OCI-LY3 (cell line): ENCODE data around the gene VWC2.

Source experiments
- H2AFZ ChIP-seq: fragments of 200-600, 300-600 bp; shearing (Covaris generic); 2 replicates; pipeline ENCODE4 v1.6.0; 2014; ENCODE audit warnings: antibody characterized with exemption, low read depth, low read length
- H3K27ac ChIP-seq: fragments of 200-600, 300-600 bp; sonication (generic); 2 replicates; pipeline ENCODE4 v1.5.1; 2014; ENCODE audit warnings: mild to moderate bottlenecking, low read length, moderate library complexity, mixed read lengths
- H3K27me3 ChIP-seq: fragments of 200-600, 300-600 bp; sonication (generic); 2 replicates; pipeline ENCODE4 v1.6.1; 2014; ENCODE audit warnings: low read depth, low read length, mixed read lengths
- H3K36me3 ChIP-seq: fragments of 200-600, 300-600 bp; sonication (generic); replicated peaks from 2 replicates; pipeline ENCODE3; 2014; ENCODE audit warnings: low read depth, low read length, mixed read lengths
- H3K4me1 ChIP-seq: fragments of 300-600, 200-600 bp; sonication (generic); 2 replicates; pipeline ENCODE4 v1.6.1; 2014; ENCODE audit warnings: low read length, mixed read lengths
- H3K4me2 ChIP-seq: fragments of 200-600, 300-600 bp; sonication (generic); 2 replicates; pipeline ENCODE4 v1.6.1; 2014; ENCODE audit warnings: low read length, mixed read lengths
- H3K4me3 ChIP-seq: fragments of 300-600, 200-600 bp; sonication (generic); 2 replicates; pipeline ENCODE4 v1.5.1; 2014; ENCODE audit warnings: antibody characterized with exemption, mild to moderate bottlenecking, low read length, moderate library complexity
- H3K79me2 ChIP-seq: fragments of 300-600, 200-600 bp; shearing (Covaris generic); 2 replicates; pipeline ENCODE4 v1.6.1; 2014; ENCODE audit warnings: mild to moderate bottlenecking, low read length, mixed read lengths
- H3K9ac ChIP-seq: fragments of 300-600, 200-600 bp; shearing (Covaris generic); 2 replicates; pipeline ENCODE4 v1.6.0; 2014; ENCODE audit warnings: mild to moderate bottlenecking, low read length, moderate library complexity
- H3K9me3 ChIP-seq: fragments of 200-600, 300-600 bp; shearing (Covaris generic); 2 replicates; pipeline ENCODE4 v1.6.1; 2014; ENCODE audit warnings: low read length, mixed read lengths; ENCODE audit not compliant: insufficient read depth
- H4K20me1 ChIP-seq: fragments of 200-600, 300-600 bp; sonication (generic); 2 replicates; pipeline ENCODE4 v1.6.1; 2016; ENCODE audit warnings: low read length, mixed read lengths; ENCODE audit not compliant: insufficient read depth
- EZH2phosphoT487 ChIP-seq: fragments of 200-600 bp; shearing (Covaris generic); IDR thresholded peaks from 2 replicates; pipeline ENCODE4 v1.6.1; 2018; ENCODE audit warnings: antibody characterized with exemption, mixed run types, low read depth
- TF ChIP-seq, protein P1 (sequence below): fragments of 200-600, 300-600 bp; sonication (generic); IDR thresholded peaks from 2 replicates; pipeline ENCODE4 v1.5.1; 2014; ENCODE audit warnings: antibody characterized with exemption, low read length, low read depth

The VWC2 gene

DNA sequence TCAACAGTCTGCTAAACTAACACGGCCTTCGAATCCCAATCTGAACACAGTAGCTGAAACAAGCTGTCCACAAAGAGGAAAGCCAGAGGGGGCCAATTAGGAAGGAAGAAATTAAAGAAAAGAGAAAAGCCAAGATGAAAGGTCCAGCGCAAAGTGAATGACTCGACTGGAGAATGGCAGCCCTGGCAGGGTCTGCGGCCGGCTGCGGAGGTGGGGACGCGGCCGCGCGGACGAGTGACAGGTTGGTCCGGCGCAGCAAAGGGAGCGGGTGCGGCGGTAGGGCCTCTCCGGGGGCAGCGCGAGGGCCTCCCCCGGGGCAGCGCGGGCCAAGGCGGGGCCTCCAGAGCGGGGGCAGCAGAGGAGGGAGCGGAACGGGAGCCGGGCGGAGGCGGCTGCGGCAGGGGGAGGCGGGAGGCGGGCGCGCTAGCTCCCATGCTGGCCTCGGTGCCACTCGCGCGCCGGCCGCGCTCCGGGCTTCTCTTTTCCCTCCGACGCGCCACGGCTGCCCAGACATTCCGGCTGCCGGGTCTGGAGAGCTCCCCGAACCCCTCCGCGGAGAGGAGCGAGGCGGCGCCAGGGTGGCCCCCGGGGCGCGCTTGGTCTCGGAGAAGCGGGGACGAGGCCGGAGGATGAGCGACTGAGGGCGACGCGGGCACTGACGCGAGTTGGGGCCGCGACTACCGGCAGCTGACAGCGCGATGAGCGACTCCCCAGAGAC is at the start of gene VWC2:
VWC2 (plus strand) TSS at position 421 of the 718 bp plus-strand sequence. CDS start 1,798 bp downstream, outside the sequence.
- no peaks in the 10 kb centered on the region for H3K9me3 ChIP-seq
- no peak within 1 kb of the TSS for H3K4me2 ChIP-seq
- no peak within 1 kb of the TSS for H2AFZ ChIP-seq
- TF ChIP-seq, protein P1, sequence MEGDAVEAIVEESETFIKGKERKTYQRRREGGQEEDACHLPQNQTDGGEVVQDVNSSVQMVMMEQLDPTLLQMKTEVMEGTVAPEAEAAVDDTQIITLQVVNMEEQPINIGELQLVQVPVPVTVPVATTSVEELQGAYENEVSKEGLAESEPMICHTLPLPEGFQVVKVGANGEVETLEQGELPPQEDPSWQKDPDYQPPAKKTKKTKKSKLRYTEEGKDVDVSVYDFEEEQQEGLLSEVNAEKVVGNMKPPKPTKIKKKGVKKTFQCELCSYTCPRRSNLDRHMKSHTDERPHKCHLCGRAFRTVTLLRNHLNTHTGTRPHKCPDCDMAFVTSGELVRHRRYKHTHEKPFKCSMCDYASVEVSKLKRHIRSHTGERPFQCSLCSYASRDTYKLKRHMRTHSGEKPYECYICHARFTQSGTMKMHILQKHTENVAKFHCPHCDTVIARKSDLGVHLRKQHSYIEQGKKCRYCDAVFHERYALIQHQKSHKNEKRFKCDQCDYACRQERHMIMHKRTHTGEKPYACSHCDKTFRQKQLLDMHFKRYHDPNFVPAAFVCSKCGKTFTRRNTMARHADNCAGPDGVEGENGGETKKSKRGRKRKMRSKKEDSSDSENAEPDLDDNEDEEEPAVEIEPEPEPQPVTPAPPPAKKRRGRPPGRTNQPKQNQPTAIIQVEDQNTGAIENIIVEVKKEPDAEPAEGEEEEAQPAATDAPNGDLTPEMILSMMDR = no peak
- TF ChIP-seq EZH2phosphoT487 = no peak
- no peak within 1 kb of the TSS for H3K9ac ChIP-seq
- H3K4me3 ChIP-seq = no peak within 1 kb of the TSS
- H4K20me1 ChIP-seq = no peaks in the 10 kb centered on the region
- H3K79me2 ChIP-seq = no peaks in the 10 kb centered on the region
- H3K4me1 ChIP-seq = peaks cover 18% of the 10 kb centered on the region
- H3K27ac ChIP-seq = no peak within 1 kb of the TSS
- 0 out of 2 replicates have a peak, but pooled peaks cover 6% of the 10 kb centered on the region for H3K27me3 ChIP-seq
- no peaks in the 10 kb centered on the region for H3K36me3 ChIP-seq

DNA sequence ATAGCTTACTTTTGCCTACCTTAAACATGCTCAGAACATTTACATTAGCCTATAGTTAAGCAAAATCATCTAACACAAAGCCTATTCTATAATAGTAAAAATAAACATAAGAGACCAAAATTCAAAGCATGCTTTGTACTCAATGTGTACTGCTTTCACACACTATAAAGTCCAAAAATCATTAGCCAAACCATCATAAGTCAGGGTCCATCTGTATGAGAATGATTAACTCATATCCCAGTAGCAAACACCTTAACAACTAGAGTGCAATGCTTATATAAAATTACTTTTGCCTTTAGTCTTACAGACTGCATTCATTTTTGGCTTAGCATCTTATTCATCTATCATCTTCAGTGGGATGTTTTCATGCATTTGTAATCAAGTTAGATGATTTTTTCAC is 49.4 kb upstream of the VWC2 start:
- no peaks in the 10 kb centered on the region for H3K79me2 ChIP-seq
- H3K4me2 ChIP-seq = no peak overlapping the region
- no peak overlapping the region for H3K27ac ChIP-seq
- H3K36me3 ChIP-seq = no peaks in the 10 kb centered on the region
- H3K4me1 ChIP-seq = no peaks in the 10 kb centered on the region
- no peak overlapping the region for H2AFZ ChIP-seq
- H3K27me3 ChIP-seq = peaks cover 7% of the 10 kb centered on the region
- H3K9me3 ChIP-seq = no peaks in the 10 kb centered on the region
- H4K20me1 ChIP-seq = no peaks in the 10 kb centered on the region
- no peak overlapping the region for H3K9ac ChIP-seq
- TF ChIP-seq, protein P1 = no peak
- TF ChIP-seq EZH2phosphoT487 = no peak
- H3K4me3 ChIP-seq = no peak overlapping the region

DNA sequence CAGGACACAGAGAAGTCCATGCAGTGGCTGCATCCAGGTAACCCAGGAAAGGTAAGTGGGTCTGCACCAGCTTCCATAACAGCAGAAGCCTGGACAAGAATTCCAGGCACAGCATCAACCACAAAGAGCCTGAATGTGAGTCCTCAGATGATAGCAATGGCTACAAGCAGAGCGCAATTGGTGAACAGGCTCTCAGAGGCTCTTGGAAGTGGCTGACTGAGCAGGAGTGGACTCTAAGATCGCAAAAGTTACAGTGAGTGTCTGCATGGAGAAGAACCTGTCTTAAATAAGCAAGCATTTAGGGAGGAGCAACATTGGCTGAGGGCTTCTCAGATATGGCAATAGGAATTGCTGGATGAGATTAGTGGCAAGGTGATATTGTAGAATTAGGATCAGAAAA is 41.6 kb upstream of the VWC2 start:
- H3K36me3 ChIP-seq = no peaks in the 10 kb centered on the region
- H3K79me2 ChIP-seq = no peaks in the 10 kb centered on the region
- H4K20me1 ChIP-seq = no peaks in the 10 kb centered on the region
- no peak overlapping the region for H3K9ac ChIP-seq
- H3K27me3 ChIP-seq = no peaks in the 10 kb centered on the region; the same call in 1 of the 2 replicates
- H2AFZ ChIP-seq = no peak overlapping the region
- TF ChIP-seq EZH2phosphoT487 = no peak
- no peak overlapping the region for H3K27ac ChIP-seq
- H3K4me1 ChIP-seq = no peaks in the 10 kb centered on the region
- H3K9me3 ChIP-seq = no peaks in the 10 kb centered on the region
- no peak overlapping the region for H3K4me3 ChIP-seq
- H3K4me2 ChIP-seq = no peak overlapping the region

DNA sequence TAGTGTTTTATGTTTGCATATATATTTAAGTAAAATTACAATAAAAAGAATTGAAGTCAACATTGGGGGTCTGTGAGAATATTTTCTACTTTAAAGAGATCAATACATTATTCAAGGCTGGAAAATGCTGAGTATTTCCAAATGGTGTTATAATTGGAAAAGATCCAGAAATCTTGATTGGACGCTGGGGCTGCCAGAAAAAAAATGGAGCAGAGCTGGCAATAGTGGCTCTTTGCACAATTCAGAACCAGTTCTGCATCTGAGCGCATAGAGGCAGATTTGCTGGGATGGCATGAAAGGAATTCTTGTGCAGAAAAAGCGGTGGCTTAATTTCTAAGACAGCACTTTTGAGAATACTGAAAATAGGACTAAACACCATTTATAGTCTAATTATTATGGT is 10.8 kb upstream of the VWC2 start:
- Histone ChIP-seq H2AFZ (no peak overlapping the region), H3K9ac (no peak overlapping the region), H3K27ac (no peak overlapping the region), H3K4me3 (no peak overlapping the region), H3K79me2 (no peaks in the 10 kb centered on the region), H3K36me3 (no peaks in the 10 kb centered on the region), H3K4me1 (peaks cover 27% of the 10 kb centered on the region), H3K9me3 (no peaks in the 10 kb centered on the region), H4K20me1 (no peaks in the 10 kb centered on the region), H3K27me3 (0 out of 2 replicates have a peak, but pooled peaks cover 2% of the 10 kb centered on the region), H3K4me2 (no peak overlapping the region)
- TF ChIP-seq, protein P1 = no peak
- TF ChIP-seq EZH2phosphoT487 = no peak
